IMR-90 (cell line): ENCODE measurements around the gene TMEM163.

Experiments
- CTCF ChIP-seq: conservative IDR thresholded peaks from 2 replicates; pipeline ENCODE4 v1.5.1; 2012; ENCODE audit warnings: mild to moderate bottlenecking, low read depth, low read length, improper control_type of control experiment
- MAFK ChIP-seq: IDR thresholded peaks from 2 replicates; pipeline ENCODE4 v1.6.1; 2012; ENCODE audit warnings: low read depth, low read length, improper control_type of control experiment
- MAZ ChIP-seq: IDR thresholded peaks from 2 replicates; pipeline ENCODE4 v1.6.1; 2012; ENCODE audit warnings: low read depth, mild to moderate bottlenecking, low read length, improper control_type of control experiment, moderate library complexity, borderline replicate concordance
- MXI1 ChIP-seq: IDR thresholded peaks from 2 replicates; pipeline ENCODE4 v1.6.1; 2012; ENCODE audit warnings: low read depth, mild to moderate bottlenecking, low read length, moderate library complexity, borderline replicate concordance
- POLR2A ChIP-seq: IDR thresholded peaks from 2 replicates; pipeline ENCODE4 v1.6.1; 2012; ENCODE audit warnings: mild to moderate bottlenecking, low read depth, low read length
- RAD21 ChIP-seq: IDR thresholded peaks from 2 replicates; pipeline ENCODE4 v1.6.1; 2012; ENCODE audit warnings: low read length, improper control_type of control experiment
- RCOR1 ChIP-seq: IDR thresholded peaks from 2 replicates; pipeline ENCODE4 v1.6.1; 2012; ENCODE audit warnings: mild to moderate bottlenecking, low read length, improper control_type of control experiment; ENCODE audit not compliant: insufficient replicate concordance
- RFX5 ChIP-seq: IDR thresholded peaks from 2 replicates; pipeline ENCODE4 v1.8.0; 2012; ENCODE audit warnings: low read depth, mild to moderate bottlenecking, low read length, moderate library complexity
- SMC3 ChIP-seq: fragments of 150-350 bp; IDR thresholded peaks from 2 replicates; pipeline ENCODE4 v1.6.1; 2016; ENCODE audit warnings: low read depth, mild to moderate bottlenecking, antibody characterized with exemption, low read length, moderate library complexity

DNA sequence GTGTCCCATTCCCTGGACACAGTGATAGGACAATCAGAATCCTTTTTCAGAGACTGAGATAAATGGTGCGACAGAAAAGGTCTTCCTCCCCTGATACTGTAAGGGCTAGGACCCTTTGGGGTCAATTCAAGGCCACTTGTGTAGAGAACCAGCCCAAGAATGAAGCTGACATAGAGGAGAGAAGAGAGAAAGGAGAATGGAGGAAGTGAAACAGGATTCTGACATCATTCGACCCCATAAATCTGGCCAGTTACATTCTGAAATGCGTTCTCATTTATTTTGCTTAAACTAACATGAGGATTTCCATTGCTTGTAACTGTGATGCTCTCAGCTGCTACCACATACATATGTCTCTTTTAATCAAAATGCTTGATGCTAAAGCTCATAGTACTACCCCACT is 148.1 kb downstream of the TMEM163 start:
- no peak for TF ChIP-seq CTCF
- TF ChIP-seq RAD21 = no peak
- no peak for TF ChIP-seq RCOR1
- TF ChIP-seq MAZ = no peak
- TF ChIP-seq MXI1 = no peak
- TF ChIP-seq POLR2A = no peak
- TF ChIP-seq SMC3 = no peak
- TF ChIP-seq RFX5 = no peak
- no peak for TF ChIP-seq MAFK
